CD4-positive, alpha-beta memory T cell (primary cell): ENCODE data around the gene MAP3K12. TPM values are rescaled to one million over a fixed set of nuclear protein-coding genes. Genes with fewer than 3 reads are reported as not detected.

Experiments used
- CTCF ChIA-PET: fragments of 350-600 bp; sonication (Branson Sonifier 250); formaldehyde crosslinking; loops from one replicate; lab custom pipeline; 2021; ENCODE audit warnings: inconsistent platforms; ENCODE audit not compliant: partially characterized antibody; lab: Charles Lee
- POLR2A ChIA-PET: fragments of 350-600 bp; sonication (Branson Sonifier 250); formaldehyde crosslinking; loops from one replicate; lab custom pipeline; 2021; ENCODE audit not compliant: partially characterized antibody; lab: Charles Lee
- DNase-seq, 5 donors: peaks; one replicate each; pipeline versions ENCODE4 v3.0.0 to v3.0.0-alpha.2; 2020 to 2022; ENCODE audit warnings: mixed read lengths in 1 of 5
- H3K27ac ChIP-seq: one replicate; pipeline ENCODE4 v1.7.0; 2013; ENCODE audit warnings: low read depth, low read length
- H3K27me3 ChIP-seq: 2 replicates; pipeline ENCODE4 v1.7.0; 2013; ENCODE audit warnings: mild to moderate bottlenecking, low read length, moderate library complexity; ENCODE audit not compliant: insufficient read depth
- H3K36me3 ChIP-seq: 2 replicates; pipeline ENCODE4 v1.7.0; 2013; ENCODE audit warnings: mild to moderate bottlenecking, low read length, moderate library complexity; ENCODE audit not compliant: insufficient read depth
- H3K4me1 ChIP-seq: 2 replicates; pipeline ENCODE4 v1.7.0; 2013; ENCODE audit warnings: mild to moderate bottlenecking, low read length, moderate library complexity; ENCODE audit not compliant: insufficient read depth
- H3K4me3 ChIP-seq, 2 donors: one replicate each; pipeline ENCODE4 v1.7.0; 2013; ENCODE audit warnings: low read length in 2 of 2, mild to moderate bottlenecking in 1 of 2
- H3K9me3 ChIP-seq, 2 donors: one replicate each; pipeline ENCODE4 v1.7.0; 2013; ENCODE audit warnings: low read length in 2 of 2, control low read depth in 1 of 2; ENCODE audit not compliant: control insufficient read depth in 1 of 2
- H3K27ac Mint-ChIP-seq, 7 donors: one replicate each; pipeline ENCODE4 v1.8.0; 2020 to 2021; ENCODE audit warnings: mixed read lengths in 7 of 7, mild to moderate bottlenecking in 6 of 7, inconsistent platforms in 3 of 7, moderate library complexity in 3 of 7
- H3K27me3 Mint-ChIP-seq, 2 donors: one replicate each; pipeline ENCODE4 v1.8.0; 2020 to 2021; ENCODE audit warnings: mixed read lengths in 2 of 2
- H3K36me3 Mint-ChIP-seq, 2 donors: one replicate each; pipeline ENCODE4 v1.8.0; 2020 to 2021; ENCODE audit warnings: mixed read lengths in 2 of 2, inconsistent platforms in 1 of 2, mild to moderate bottlenecking in 1 of 2
- H3K4me1 Mint-ChIP-seq, 4 donors: one replicate each; pipeline ENCODE4 v1.8.0; 2020 to 2021; ENCODE audit warnings: mixed read lengths in 4 of 4, mild to moderate bottlenecking in 1 of 4
- H3K4me3 Mint-ChIP-seq, 8 donors: one replicate each; pipeline ENCODE4 v1.8.0; 2020 to 2021; ENCODE audit warnings: mixed read lengths in 8 of 8, mild to moderate bottlenecking in 7 of 8, moderate library complexity in 6 of 8, inconsistent platforms in 3 of 8
- H3K9me3 Mint-ChIP-seq, 8 donors: one replicate each; pipeline ENCODE4 v1.8.0; 2020 to 2021; ENCODE audit warnings: mixed read lengths in 8 of 8, mild to moderate bottlenecking in 5 of 8, inconsistent platforms in 3 of 8, moderate library complexity in 1 of 8
- intact Hi-C: fragments of 100-400 bp; cut with micrococcal nuclease; formaldehyde crosslinking; loops from one replicate; pipeline ENCODE4 v1.15.1; 2023
- polyA plus RNA-seq, 2 donors: library from polyadenylated mRNA; unstranded; fragments of 300-500 nt; fragmentation: Illumina TruSeq; gene quantifications; one replicate each; pipeline ENCODE4 v1.2.3, GENCODE V29; 2021
- total RNA-seq, 2 experiments: library from RNA; stranded (reverse); gene quantifications; one replicate each; pipeline ENCODE4 v1.2.3, GENCODE V29; 2021

MAP3K12 gene
- total and polyA plus RNA-seq, 4 experiments from 2014 or later, result 3.1 to 28.2 (median 16.8) TPM

- no peak overlapping the region for H3K4me3 ChIP-seq
- intact Hi-C loops, result no loop called here
- DNase-seq, result no peak
- Mint-ChIP-seq H3K4me3 (peak overlapping the region in 2 of 8 donors; percentile 40 to 61), H3K27me3 (no peaks in the 10 kb centered on the region), H3K36me3 (peaks cover 3 to 31% of the 10 kb centered on the region in 2 donors), H3K4me1 (peaks cover 17 to 45% (median 29%) of the 10 kb centered on the region in 4 donors), H3K9me3 (peaks cover 0 to 4% (median 0%) of the 10 kb centered on the region in 8 donors), H3K27ac (peak overlapping the region in 5 of 7 donors; percentile 9 to 68 (median 31))
- no peaks in the 10 kb centered on the region for H3K36me3 ChIP-seq
- CTCF ChIA-PET, result interaction anchor here (1.2 to 2.9 kb wide), 5 partner anchors 9 to 182 kb away, joined by 3 to 13 read pairs (median 3); partner anchors contain the start of gene AAAS
- no peaks in the 10 kb centered on the region for H3K27me3 ChIP-seq
- no peak overlapping the region for H3K27ac ChIP-seq
- H3K9me3 ChIP-seq, result no peaks in the 10 kb centered on the region
- H3K4me1 ChIP-seq, result peaks cover 30% of the 10 kb centered on the region
- POLR2A ChIA-PET, result interaction anchor here (6.2 to 7.2 kb wide), 2 partner anchors 62 to 181 kb away, joined by 54 to 75 read pairs; partner anchors contain the start of genes AAAS and PRR13
These were observed 3.9 kb upstream of the MAP3K12 start for GRCh38 chr12:53502983-53503728.

GRCh38 chr12:53502331-53502730, 3.1 kb upstream of the MAP3K12 start:
- Histone ChIP-seq H3K4me1 (peaks cover 38% of the 10 kb centered on the region), H3K27me3 (no peaks in the 10 kb centered on the region), H3K9me3 (no peaks in the 10 kb centered on the region), H3K27ac (peak overlapping the region; percentile 98), H3K36me3 (no peaks in the 10 kb centered on the region), H3K4me3 (no peak overlapping the region)
- ChIA-PET CTCF (interaction anchor here (2.1 kb wide), 1 partner anchor 8 kb away, joined by 10 read pairs; no protein-coding TSS in a partner anchor), POLR2A (interaction anchor here (3.6 to 7.2 kb wide), 3 partner anchors 61 to 282 kb away, joined by 19 to 75 read pairs (median 54); partner anchors contain the start of genes AAAS and PRR13)
- Mint-ChIP-seq H3K27ac (peak overlapping the region in 6 of 7 donors; percentile 36 to 100 (median 98)), H3K36me3 (peaks cover 3 to 30% of the 10 kb centered on the region in 2 donors), H3K4me1 (peaks cover 17 to 52% (median 35%) of the 10 kb centered on the region in 4 donors), H3K4me3 (peak overlapping the region in 5 of 8 donors; percentile 16 to 96 (median 92)), H3K27me3 (no peaks in the 10 kb centered on the region), H3K9me3 (peaks cover 0 to 4% (median 0%) of the 10 kb centered on the region in 8 donors)
- DNase-seq, result no peak
- intact Hi-C loops, result no loop called here

- H3K36me3 Mint-ChIP-seq, result peaks cover 3 to 24% of the 10 kb centered on the region in 2 donors
- intact Hi-C loops, result loop anchor here (1.0 to 2.0 kb wide), 7 partner anchors 8 to 495 kb away; partner anchors contain the start of genes AAAS, ATF7, CSAD and EIF4B
- Histone ChIP-seq H3K9me3 (no peaks in the 10 kb centered on the region), H3K27ac (peak overlapping the region; percentile 98), H3K4me3 (peak overlapping the region; percentile 24 to 79), H3K27me3 (no peaks in the 10 kb centered on the region), H3K36me3 (no peaks in the 10 kb centered on the region), H3K4me1 (peaks cover 41% of the 10 kb centered on the region)
- peak overlapping the region; percentile 92 to 100 (median 99) for H3K27ac Mint-ChIP-seq
- H3K9me3 Mint-ChIP-seq, result peaks cover 0 to 4% (median 0%) of the 10 kb centered on the region in 8 donors
- ChIA-PET POLR2A (interaction anchor here (0.9 to 7.2 kb wide), 35 partner anchors 8 to 857 kb away, joined by 3 to 75 read pairs (median 8); partner anchors contain the start of genes AAAS, ATP5MC2, CALCOCO1 and CSAD), CTCF (interaction anchor here (0.7 to 2.1 kb wide), 8 partner anchors 9 to 183 kb away, joined by 3 to 10 read pairs (median 6); no protein-coding TSS in a partner anchor)
- H3K4me1 Mint-ChIP-seq, result peaks cover 17 to 57% (median 40%) of the 10 kb centered on the region in 4 donors
- peak in 1 of 5 donors; percentile 52 for DNase-seq
- peak overlapping the region; percentile 89 to 98 (median 92) for H3K4me3 Mint-ChIP-seq
- no peaks in the 10 kb centered on the region for H3K27me3 Mint-ChIP-seq
These were observed 2.4 kb upstream of the MAP3K12 start for GRCh38 chr12:53501615-53502181.

- no peaks in the 10 kb centered on the region for H3K9me3 ChIP-seq
- Mint-ChIP-seq H3K27ac (peak within 1 kb of the TSS; percentile 92 to 100 (median 99)), H3K4me1 (peaks cover 17 to 63% (median 45%) of the 10 kb centered on the region in 4 donors), H3K4me3 (peak within 1 kb of the TSS; percentile 89 to 98 (median 92)), H3K27me3 (no peaks in the 10 kb centered on the region), H3K9me3 (peaks cover 0 to 4% (median 0%) of the 10 kb centered on the region in 8 donors), H3K36me3 (peaks cover 3 to 21% of the 10 kb centered on the region in 2 donors)
- H3K36me3 ChIP-seq, result no peaks in the 10 kb centered on the region
- H3K4me1 ChIP-seq, result peaks cover 41% of the 10 kb centered on the region
- peak within 1 kb of the TSS; percentile 79 to 91 for H3K4me3 ChIP-seq
- ChIA-PET POLR2A (interaction anchor here (0.6 to 7.2 kb wide), 45 partner anchors 9 to 858 kb away, joined by 3 to 75 read pairs (median 5); partner anchors contain the start of genes AAAS, ATF7, ATP5MC2 and CALCOCO1), CTCF (interaction anchor here (0.7 to 2.1 kb wide), 12 partner anchors 8 to 182 kb away, joined by 3 to 10 read pairs (median 6); partner anchors contain the start of gene AAAS)
- intact Hi-C loops, result loop anchor here (1.0 to 2.0 kb wide), 10 partner anchors 8 to 495 kb away; partner anchors contain the start of genes AAAS, ATF7, CSAD and EIF4B
- peak within 1 kb of the TSS; percentile 98 for H3K27ac ChIP-seq
- peak; percentile 98 to 99 (median 99) for DNase-seq
- no peaks in the 10 kb centered on the region for H3K27me3 ChIP-seq
These were observed 1.7 kb upstream of the MAP3K12 start, which contains the start of gene TARBP2 for GRCh38 chr12:53500776-53501614. TSS of gene TARBP2 (plus strand) at chr12:53501283. CDS start at chr12:53501409, 126 bp downstream.

- peaks cover 41% of the 10 kb centered on the region for H3K4me1 ChIP-seq
- POLR2A ChIA-PET, result interaction anchor here (1.0 to 7.2 kb wide), 38 partner anchors 9 to 780 kb away, joined by 3 to 75 read pairs (median 7); partner anchors contain the start of genes AAAS, ATF7, ATP5MC2 and CALCOCO1
- CTCF ChIA-PET, result interaction anchor here (0.7 to 2.1 kb wide), 11 partner anchors 9 to 179 kb away, joined by 3 to 10 read pairs (median 6); partner anchors contain the start of gene AAAS
- H3K4me3 ChIP-seq, result peak overlapping the region; percentile 79 to 91
- H3K27ac Mint-ChIP-seq, result peak overlapping the region; percentile 92 to 100 (median 99)
- no peaks in the 10 kb centered on the region for H3K9me3 ChIP-seq
- H3K27me3 Mint-ChIP-seq, result no peaks in the 10 kb centered on the region
- intact Hi-C loops, result loop anchor here (1.0 to 2.0 kb wide), 5 partner anchors 48 to 319 kb away; partner anchors contain the start of genes CSAD, PCBP2, PRR13 and ZNF740
- peaks cover 0 to 4% (median 0%) of the 10 kb centered on the region in 8 donors for H3K9me3 Mint-ChIP-seq
- H3K36me3 Mint-ChIP-seq, result peaks cover 0 to 14% of the 10 kb centered on the region in 2 donors
- H3K4me3 Mint-ChIP-seq, result peak overlapping the region; percentile 89 to 98 (median 92)
- no peaks in the 10 kb centered on the region for H3K27me3 ChIP-seq
- H3K4me1 Mint-ChIP-seq, result peaks cover 17 to 67% (median 46%) of the 10 kb centered on the region in 4 donors
- peak overlapping the region; percentile 98 for H3K27ac ChIP-seq
- H3K36me3 ChIP-seq, result no peaks in the 10 kb centered on the region
- DNase-seq, result peak in 1 of 5 donors; percentile 66
These were observed 1.0 kb upstream of the MAP3K12 start for GRCh38 chr12:53500142-53500775.
